Parathyroid adenoma (tissue), 2 donors: ENCODE results near the gene BICD2.

Experiments used
- H2AFZ ChIP-seq: fragments of 300-600 bp; sonication (generic); one replicate; pipeline ENCODE4 v1.7.0; 2017; ENCODE audit warnings: antibody characterized with exemption, mild to moderate bottlenecking
- H3K27ac ChIP-seq: fragments of 300-600 bp; sonication (generic); one replicate; pipeline ENCODE4 v1.7.0; 2017
- H3K27me3 ChIP-seq: fragments of 300-600 bp; sonication (generic); one replicate; pipeline ENCODE4 v1.7.0; 2017; ENCODE audit warnings: low read length; ENCODE audit not compliant: control insufficient read depth, insufficient read depth
- H3K36me3 ChIP-seq: fragments of 300-600 bp; sonication (generic); one replicate; pipeline ENCODE4 v1.7.0; 2017; ENCODE audit warnings: low read length; ENCODE audit not compliant: control insufficient read depth, insufficient read depth
- H3K4me1 ChIP-seq: fragments of 300-600 bp; sonication (generic); one replicate; pipeline ENCODE4 v1.7.0; 2017; ENCODE audit warnings: control low read depth
- H3K4me2 ChIP-seq: fragments of 300-600 bp; sonication (generic); one replicate; pipeline ENCODE4 v1.7.0; 2017; ENCODE audit warnings: low read length
- H3K4me3 ChIP-seq: fragments of 300-600 bp; sonication (generic); one replicate; pipeline ENCODE4 v1.7.0; 2017; ENCODE audit warnings: low read depth, low read length
- H3K79me2 ChIP-seq: fragments of 300-600 bp; sonication (generic); one replicate; pipeline ENCODE4 v1.7.0; 2017; ENCODE audit warnings: control low read depth
- H3K9ac ChIP-seq: fragments of 300-600 bp; sonication (generic); one replicate; pipeline ENCODE4 v1.7.0; 2017; ENCODE audit warnings: mild to moderate bottlenecking
- H3K9me3 ChIP-seq: fragments of 300-600 bp; sonication (generic); one replicate; pipeline ENCODE4 v1.7.0; 2017; ENCODE audit warnings: low read length; ENCODE audit not compliant: control insufficient read depth
- TF ChIP-seq, protein P1 (sequence below): fragments of 300-600 bp; sonication (generic); IDR thresholded peaks from one replicate; pipeline ENCODE4 v1.7.0; 2017; ENCODE audit warnings: antibody characterized with exemption, mild to moderate bottlenecking
- donor health status: primary hyperparathyroidism.

The BICD2 gene

DNA sequence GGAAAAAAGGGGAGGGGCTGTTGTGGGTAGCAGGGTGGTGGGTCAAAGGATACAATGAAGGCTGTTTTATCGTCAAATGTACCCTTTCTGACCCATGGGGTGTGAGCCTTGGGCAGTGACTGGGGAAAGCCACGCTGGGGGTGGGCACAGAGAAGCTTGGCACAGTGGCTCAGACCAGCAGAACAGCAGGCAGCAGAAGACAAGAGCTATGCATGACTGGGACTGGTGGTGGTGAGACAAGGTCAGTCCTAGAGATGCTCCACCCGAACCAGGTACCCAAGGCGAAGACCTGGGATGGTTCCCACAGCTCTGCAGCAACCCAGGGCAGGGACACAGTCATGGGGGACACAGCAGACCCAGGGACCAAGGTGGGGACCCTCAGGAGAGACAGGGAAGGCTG, 38.3 kb downstream of the BICD2 start:
- TF ChIP-seq, protein P1, sequence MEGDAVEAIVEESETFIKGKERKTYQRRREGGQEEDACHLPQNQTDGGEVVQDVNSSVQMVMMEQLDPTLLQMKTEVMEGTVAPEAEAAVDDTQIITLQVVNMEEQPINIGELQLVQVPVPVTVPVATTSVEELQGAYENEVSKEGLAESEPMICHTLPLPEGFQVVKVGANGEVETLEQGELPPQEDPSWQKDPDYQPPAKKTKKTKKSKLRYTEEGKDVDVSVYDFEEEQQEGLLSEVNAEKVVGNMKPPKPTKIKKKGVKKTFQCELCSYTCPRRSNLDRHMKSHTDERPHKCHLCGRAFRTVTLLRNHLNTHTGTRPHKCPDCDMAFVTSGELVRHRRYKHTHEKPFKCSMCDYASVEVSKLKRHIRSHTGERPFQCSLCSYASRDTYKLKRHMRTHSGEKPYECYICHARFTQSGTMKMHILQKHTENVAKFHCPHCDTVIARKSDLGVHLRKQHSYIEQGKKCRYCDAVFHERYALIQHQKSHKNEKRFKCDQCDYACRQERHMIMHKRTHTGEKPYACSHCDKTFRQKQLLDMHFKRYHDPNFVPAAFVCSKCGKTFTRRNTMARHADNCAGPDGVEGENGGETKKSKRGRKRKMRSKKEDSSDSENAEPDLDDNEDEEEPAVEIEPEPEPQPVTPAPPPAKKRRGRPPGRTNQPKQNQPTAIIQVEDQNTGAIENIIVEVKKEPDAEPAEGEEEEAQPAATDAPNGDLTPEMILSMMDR = no peak
- H3K9ac ChIP-seq = no peak overlapping the region
- no peaks in the 10 kb centered on the region for H3K4me1 ChIP-seq

DNA sequence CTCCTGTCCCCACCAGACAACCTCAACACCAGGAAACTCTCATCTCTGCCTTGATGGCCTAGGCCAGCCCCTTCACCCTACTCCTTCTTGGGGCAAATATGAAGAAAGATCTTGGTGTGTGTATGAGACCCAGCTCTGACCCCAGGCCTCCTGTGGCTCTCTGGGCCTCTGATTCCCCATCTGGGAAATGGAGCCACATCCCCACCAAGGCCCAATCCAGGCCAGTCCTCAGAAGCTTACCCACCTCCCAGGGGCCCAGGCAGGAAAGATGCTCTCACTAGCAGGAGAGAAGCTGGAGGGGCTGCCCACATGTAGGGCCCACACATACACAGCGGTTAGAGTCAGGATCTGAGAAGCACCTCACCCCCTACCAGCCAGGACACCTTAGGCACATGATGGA, 38.9 kb downstream of the BICD2 start:
- Histone ChIP-seq H2AFZ (no peak overlapping the region), H3K9me3 (no peaks in the 10 kb centered on the region), H3K4me3 (no peak overlapping the region), H3K36me3 (no peaks in the 10 kb centered on the region), H3K4me2 (no peak overlapping the region), H3K27ac (no peak overlapping the region), H3K27me3 (no peaks in the 10 kb centered on the region), H3K79me2 (peaks cover 4% of the 10 kb centered on the region), H3K4me1 (no peaks in the 10 kb centered on the region), H3K9ac (no peak overlapping the region)
- TF ChIP-seq, protein P1 = no peak

More for the DNA sequence above, 38.3 kb downstream of the BICD2 start:
- Histone ChIP-seq H3K27ac (no peak overlapping the region), H3K27me3 (no peaks in the 10 kb centered on the region), H3K36me3 (no peaks in the 10 kb centered on the region), H3K4me2 (no peak overlapping the region), H3K9me3 (no peaks in the 10 kb centered on the region), H2AFZ (no peak overlapping the region), H3K4me3 (no peak overlapping the region), H3K79me2 (peaks cover 4% of the 10 kb centered on the region)

DNA sequence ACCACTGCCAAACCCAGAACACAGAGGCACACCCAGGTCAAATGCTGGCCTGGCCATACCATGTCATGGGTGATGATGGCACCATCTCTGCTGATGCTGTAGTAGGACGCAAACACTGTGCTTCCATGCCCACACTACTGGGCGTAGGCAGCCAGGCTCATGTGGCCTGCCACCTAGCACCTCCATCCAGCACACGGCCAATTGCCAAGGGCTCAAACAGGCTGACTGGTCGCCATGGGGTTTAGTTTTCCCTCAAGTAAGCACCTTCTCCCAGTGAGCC, 39.4 kb downstream of the BICD2 start:
- Histone ChIP-seq H3K79me2 (peaks cover 4% of the 10 kb centered on the region), H3K4me3 (no peak overlapping the region), H3K4me2 (no peak overlapping the region), H2AFZ (no peak overlapping the region), H3K36me3 (no peaks in the 10 kb centered on the region), H3K27me3 (no peaks in the 10 kb centered on the region), H3K9ac (no peak overlapping the region), H3K27ac (no peak overlapping the region), H3K4me1 (no peaks in the 10 kb centered on the region), H3K9me3 (no peaks in the 10 kb centered on the region)
- TF ChIP-seq, protein P1 = no peak

DNA sequence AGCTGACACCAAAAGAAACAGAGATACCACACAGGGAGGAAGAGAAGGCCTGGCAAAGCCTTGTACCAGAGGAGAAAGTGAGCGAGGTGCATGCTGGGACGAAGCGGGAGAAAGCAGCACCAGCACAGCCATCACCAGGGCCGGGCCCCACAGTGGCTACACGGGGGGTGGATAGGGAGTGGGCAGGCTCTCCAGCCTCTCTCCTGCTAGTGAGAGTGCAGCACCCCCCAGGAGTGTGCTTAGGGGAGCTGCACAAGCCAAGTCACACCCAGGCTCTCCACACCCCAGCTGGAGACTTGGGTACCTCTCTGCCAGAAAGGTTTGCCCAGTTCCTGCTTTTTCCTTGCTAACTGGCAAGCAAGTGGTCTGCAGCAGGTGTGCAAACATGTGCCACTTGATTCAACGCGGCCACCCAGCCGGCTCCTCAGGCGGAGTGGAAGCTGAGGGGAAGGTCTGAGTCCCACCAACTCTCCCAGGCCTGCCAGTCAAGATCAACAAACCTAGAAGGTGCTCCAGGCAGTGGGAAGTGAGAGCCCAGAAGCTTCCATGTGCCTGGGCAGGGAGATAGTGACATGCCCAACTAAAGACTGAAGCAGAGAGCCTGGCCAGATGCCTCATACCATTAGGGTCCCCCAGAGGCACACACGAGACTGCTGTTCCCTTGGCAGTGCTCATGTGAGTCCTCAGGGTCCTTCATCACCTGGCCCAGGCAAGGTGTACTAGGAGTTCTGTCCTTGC, 39.9 kb downstream of the BICD2 start:
- H3K9ac ChIP-seq = no peak overlapping the region
- H3K36me3 ChIP-seq = no peaks in the 10 kb centered on the region
- H3K79me2 ChIP-seq = peaks cover 4% of the 10 kb centered on the region
- TF ChIP-seq, protein P1 = no peak
- no peak overlapping the region for H3K4me2 ChIP-seq
- no peak overlapping the region for H3K4me3 ChIP-seq
- H2AFZ ChIP-seq = no peak overlapping the region
- no peaks in the 10 kb centered on the region for H3K27me3 ChIP-seq
- no peak overlapping the region for H3K27ac ChIP-seq
- no peaks in the 10 kb centered on the region for H3K4me1 ChIP-seq
- H3K9me3 ChIP-seq = no peaks in the 10 kb centered on the region

DNA sequence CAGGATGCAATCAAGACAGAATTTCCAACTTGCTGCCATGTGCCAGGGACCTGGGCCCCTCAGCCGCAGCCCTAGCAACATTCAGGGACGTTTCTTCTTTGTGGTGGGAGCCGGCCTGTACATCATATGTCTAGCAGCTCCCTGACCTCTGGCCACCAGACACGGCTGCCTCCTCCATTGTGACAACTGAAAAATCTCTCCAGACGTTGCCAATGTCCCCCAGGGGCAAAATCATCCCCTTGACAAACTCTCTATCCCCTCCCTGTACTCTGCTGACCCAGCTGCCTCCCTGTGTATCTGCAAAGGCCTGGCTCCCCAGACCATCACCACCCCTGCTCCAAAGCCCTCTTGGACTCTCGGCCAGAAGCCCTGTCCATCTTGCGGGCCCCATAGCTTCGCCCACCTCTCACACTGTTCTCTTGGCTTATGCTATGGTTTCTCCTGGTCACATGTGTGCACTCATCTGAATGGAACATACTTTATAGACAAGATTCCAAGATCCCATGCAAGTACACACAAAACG, 40.8 kb downstream of the BICD2 start:
- no peaks in the 10 kb centered on the region for H3K36me3 ChIP-seq
- no peak overlapping the region for H2AFZ ChIP-seq
- H3K79me2 ChIP-seq = peaks cover 4% of the 10 kb centered on the region
- H3K27me3 ChIP-seq = no peaks in the 10 kb centered on the region
- TF ChIP-seq, protein P1 = no peak
- no peak overlapping the region for H3K27ac ChIP-seq
- H3K9ac ChIP-seq = no peak overlapping the region
- no peaks in the 10 kb centered on the region for H3K9me3 ChIP-seq
- H3K4me3 ChIP-seq = no peak overlapping the region
- H3K4me1 ChIP-seq = no peaks in the 10 kb centered on the region
- H3K4me2 ChIP-seq = no peak overlapping the region
